GM23248 (cell line): ENCODE results near the gene KDM1A. TPM values are rescaled to one million over a fixed set of nuclear protein-coding genes. Genes with fewer than 3 reads are reported as not detected.

Experiments used
- DNase-seq: peaks from one replicate; pipeline ENCODE4 v3.0.0-alpha.2; 2015
- H2AFZ ChIP-seq: fragments of 200-600 bp; sonication (generic); 2 replicates; pipeline ENCODE4 v1.6.1; 2016; ENCODE audit warnings: antibody characterized with exemption
- H3F3A ChIP-seq: fragments of 200-600 bp; sonication (generic); 2 replicates; pipeline ENCODE4 v1.6.1; 2016; ENCODE audit warnings: mild to moderate bottlenecking, antibody characterized with exemption, mixed run types; ENCODE audit not compliant: insufficient read depth
- H3K27ac ChIP-seq: fragments of 200-600 bp; sonication (generic); 2 replicates; pipeline ENCODE4 v1.5.1; 2016; ENCODE audit warnings: mild to moderate bottlenecking
- H3K27me3 ChIP-seq: fragments of 200-600 bp; sonication (generic); replicated peaks from 2 replicates; pipeline ENCODE4 v1.6.1; 2016; ENCODE audit warnings: mild to moderate bottlenecking; ENCODE audit not compliant: insufficient read depth
- H3K36me3 ChIP-seq: fragments of 200-600 bp; sonication (generic); 2 replicates; pipeline ENCODE4 v1.6.1; 2016; ENCODE audit warnings: low read depth, mild to moderate bottlenecking
- H3K4me1 ChIP-seq: fragments of 200-600 bp; sonication (generic); 2 replicates; pipeline ENCODE4 v1.6.1; 2016; ENCODE audit warnings: mild to moderate bottlenecking; ENCODE audit not compliant: insufficient read depth
- H3K4me2 ChIP-seq: fragments of 200-600 bp; sonication (generic); one replicate; pipeline ENCODE4 v1.6.1; 2016; ENCODE audit warnings: mild to moderate bottlenecking; ENCODE audit not compliant: unreplicated experiment
- H3K4me3 ChIP-seq: fragments of 200-600 bp; sonication (generic); 2 replicates; pipeline ENCODE4 v1.5.1; 2016; ENCODE audit warnings: mild to moderate bottlenecking
- H3K79me2 ChIP-seq: fragments of 200-600 bp; sonication (generic); 2 replicates; pipeline ENCODE4 v1.6.1; 2016; ENCODE audit warnings: mild to moderate bottlenecking; ENCODE audit not compliant: insufficient read depth
- H3K9ac ChIP-seq: fragments of 200-600 bp; sonication (generic); 2 replicates; pipeline ENCODE4 v1.6.1; 2016; ENCODE audit warnings: mild to moderate bottlenecking
- H3K9me2 ChIP-seq: fragments of 200-600 bp; sonication (generic); 2 replicates; pipeline ENCODE4 v1.6.1; 2016; ENCODE audit warnings: mixed run types, mild to moderate bottlenecking, moderate library complexity; ENCODE audit not compliant: insufficient read depth
- H3K9me3 ChIP-seq: fragments of 200-600 bp; sonication (generic); one replicate; pipeline ENCODE4 v1.6.1; 2017; ENCODE audit warnings: low read depth
- H4K20me1 ChIP-seq: fragments of 200-600 bp; sonication (generic); 2 replicates; pipeline ENCODE4 v1.6.0; 2016; ENCODE audit not compliant: insufficient read depth
- EZH2 ChIP-seq: fragments of 200-600 bp; sonication (generic); IDR thresholded peaks from 2 replicates; pipeline ENCODE4 v1.6.1; 2018; ENCODE audit warnings: antibody characterized with exemption, mild to moderate bottlenecking; ENCODE audit not compliant: insufficient read depth, poor library complexity, severe bottlenecking
- EZH2phosphoT487 ChIP-seq: fragments of 200-600 bp; sonication (generic); IDR thresholded peaks from 2 replicates; pipeline ENCODE4 v1.6.1; 2018; ENCODE audit warnings: antibody characterized with exemption, moderate library complexity, mild to moderate bottlenecking, low read depth; ENCODE audit not compliant: insufficient read depth
- WGBS, 2 experiments: methylation state at CpG; one replicate each; pipeline ENCODE4 v1.1.6; 2015 to 2017; ENCODE audit warnings: low lambda C conversion rate in 2 of 2, low coverage in 1 of 2; ENCODE audit errors: missing lambda C conversion rate in 2 of 2; 5-methylcytosine and 5-hydroxymethylcytosine counted together
- in situ Hi-C: fragments of 300-500 bp; cut with MboI; formaldehyde crosslinking; loops from 2 replicates; pipeline ENCODE4 v1.15.0; 2020
- polyA plus RNA-seq: library from polyadenylated mRNA; unstranded; fragments of >200 nt; fragmentation: Nextera tagmentation; extraction: Ambion mirVana; gene quantifications from 2 replicates; pipeline ENCODE4 v1.2.1, GENCODE V29; 2016
- total RNA-seq: library from RNA; depleted of rRNA; stranded (reverse); fragments of >200 nt; shearing (Covaris generic); gene quantifications from 2 replicates; pipeline ENCODE4 v1.2.3, GENCODE V29; 2014

KDM1A gene
- total and polyA plus RNA-seq, 2 experiments from 2014 or later: 30.3 to 62.5 TPM

- H3K4me2 ChIP-seq: no peak overlapping the region
Measured at GRCh38 chr1:23037081-23037740, 17.9 kb downstream of the KDM1A start.

GRCh38 chr1:23039308-23039826 is 20.1 kb downstream of the KDM1A start:
- no peak for TF ChIP-seq EZH2phosphoT487
- 83 to 87% methylated on average over 7 of the region's 7 CpGs for WGBS, 2 experiments
- peaks cover 4% of the 10 kb centered on the region; the same call in 1 of the 2 replicates for H4K20me1 ChIP-seq

More at GRCh38 chr1:23037081-23037740, 17.9 kb downstream of the KDM1A start:
- TF ChIP-seq EZH2phosphoT487: no peak
- no peak for TF ChIP-seq EZH2
- H3K9ac ChIP-seq: no peak overlapping the region
- H3K79me2 ChIP-seq: peaks cover 100% of the 10 kb centered on the region
- no peak overlapping the region for H3K27ac ChIP-seq
- no peak overlapping the region for H3K4me3 ChIP-seq
- DNase-seq: peak; percentile 14
- 97 to 100% methylated on average over 4 of the region's 4 CpGs for WGBS, 2 experiments
- no peaks in the 10 kb centered on the region for H3K9me2 ChIP-seq
- H3K36me3 ChIP-seq: no peaks in the 10 kb centered on the region
- no peaks in the 10 kb centered on the region for H3K9me3 ChIP-seq
- in situ Hi-C loops: no loop called here
- peaks cover 9% of the 10 kb centered on the region; the same call in 1 of the 2 replicates for H3K4me1 ChIP-seq
- H3F3A ChIP-seq: no peaks in the 10 kb centered on the region
- no peak overlapping the region for H2AFZ ChIP-seq
- H3K27me3 ChIP-seq: no peaks in the 10 kb centered on the region
- H4K20me1 ChIP-seq: peaks cover 4% of the 10 kb centered on the region; the same call in 1 of the 2 replicates

GRCh38 chr1:23040509-23040908 is 21.2 kb downstream of the KDM1A start:
- H3K4me3 ChIP-seq: no peak overlapping the region
- H3K79me2 ChIP-seq: peaks cover 98% of the 10 kb centered on the region
- H2AFZ ChIP-seq: no peak overlapping the region
- H3K27ac ChIP-seq: no peak overlapping the region
- no peaks in the 10 kb centered on the region for H3K9me3 ChIP-seq
- H3K4me1 ChIP-seq: peaks cover 4% of the 10 kb centered on the region; the same call in 1 of the 2 replicates
- no peaks in the 10 kb centered on the region for H3K9me2 ChIP-seq
- H3K4me2 ChIP-seq: no peak overlapping the region
- TF ChIP-seq EZH2phosphoT487 (no peak), EZH2 (no peak)
- 95 to 96% methylated on average over 5 of the region's 5 CpGs for WGBS, 2 experiments
- no peak overlapping the region for H3K9ac ChIP-seq
- DNase-seq: no peak
- H3K36me3 ChIP-seq: 0 out of 2 replicates have a peak, but pooled peaks cover 2% of the 10 kb centered on the region
- H3K27me3 ChIP-seq: no peaks in the 10 kb centered on the region
- H4K20me1 ChIP-seq: peaks cover 4% of the 10 kb centered on the region; the same call in 1 of the 2 replicates
- H3F3A ChIP-seq: no peaks in the 10 kb centered on the region
- in situ Hi-C loops: no loop called here

More at GRCh38 chr1:23039308-23039826, 20.1 kb downstream of the KDM1A start:
- in situ Hi-C loops: no loop called here
- no peaks in the 10 kb centered on the region for H3K36me3 ChIP-seq
- H3K27ac ChIP-seq: no peak overlapping the region
- no peaks in the 10 kb centered on the region for H3F3A ChIP-seq
- H3K27me3 ChIP-seq: no peaks in the 10 kb centered on the region
- H2AFZ ChIP-seq: no peak overlapping the region
- H3K9me3 ChIP-seq: no peaks in the 10 kb centered on the region
- H3K4me2 ChIP-seq: no peak overlapping the region
- no peak overlapping the region for H3K9ac ChIP-seq
- DNase-seq: no peak
- peaks cover 98% of the 10 kb centered on the region for H3K79me2 ChIP-seq
- peaks cover 4% of the 10 kb centered on the region; the same call in 1 of the 2 replicates for H3K4me1 ChIP-seq
- no peaks in the 10 kb centered on the region for H3K9me2 ChIP-seq
- H3K4me3 ChIP-seq: no peak overlapping the region

DNA sequence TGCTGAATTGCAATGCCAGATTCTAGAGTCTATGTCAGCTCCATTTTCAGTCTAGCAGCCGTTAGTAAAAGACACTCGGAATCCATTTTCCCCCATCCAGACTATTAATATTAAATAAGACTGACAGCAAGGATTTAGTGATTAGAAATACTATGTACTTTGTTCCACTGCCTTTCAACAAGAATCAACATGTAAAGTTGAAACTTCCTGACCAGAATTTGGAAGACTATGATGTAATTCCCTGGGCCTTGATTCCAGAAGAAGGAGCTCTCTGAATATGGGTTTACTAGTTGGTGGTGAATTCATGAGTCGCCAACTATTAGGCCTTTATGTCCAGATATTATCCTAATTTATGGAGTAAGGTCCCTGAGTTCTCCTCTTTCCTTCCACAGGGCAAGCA is 24.8 kb downstream of the KDM1A start:
- TF ChIP-seq EZH2 (no peak), EZH2phosphoT487 (no peak)
- WGBS, 2 experiments: 97 to 98% methylated on average over 3 of the region's 3 CpGs

More for the DNA sequence above, 24.8 kb downstream of the KDM1A start:
- H3F3A ChIP-seq: no peaks in the 10 kb centered on the region
- no peak overlapping the region for H2AFZ ChIP-seq
- no peak for DNase-seq
- no peak overlapping the region for H3K4me3 ChIP-seq
- in situ Hi-C loops: no loop called here
- H3K36me3 ChIP-seq: 0 out of 2 replicates have a peak, but pooled peaks cover 5% of the 10 kb centered on the region
- no peaks in the 10 kb centered on the region for H3K9me2 ChIP-seq
- no peak overlapping the region for H3K27ac ChIP-seq
- no peak overlapping the region for H3K4me2 ChIP-seq
- no peaks in the 10 kb centered on the region for H3K27me3 ChIP-seq
- H3K79me2 ChIP-seq: peaks cover 96% of the 10 kb centered on the region
- H3K4me1 ChIP-seq: no peaks in the 10 kb centered on the region
- no peaks in the 10 kb centered on the region for H3K9me3 ChIP-seq
- H3K9ac ChIP-seq: no peak overlapping the region
- peaks cover 4% of the 10 kb centered on the region; the same call in 1 of the 2 replicates for H4K20me1 ChIP-seq
